ENCODE measurements around the gene LOXL1.
"Not testable (repeated sequence)": the region's sequence is repeated elsewhere in the genome, so short reads cannot be mapped to it uniquely, and the experiment has no call there.

DNA sequence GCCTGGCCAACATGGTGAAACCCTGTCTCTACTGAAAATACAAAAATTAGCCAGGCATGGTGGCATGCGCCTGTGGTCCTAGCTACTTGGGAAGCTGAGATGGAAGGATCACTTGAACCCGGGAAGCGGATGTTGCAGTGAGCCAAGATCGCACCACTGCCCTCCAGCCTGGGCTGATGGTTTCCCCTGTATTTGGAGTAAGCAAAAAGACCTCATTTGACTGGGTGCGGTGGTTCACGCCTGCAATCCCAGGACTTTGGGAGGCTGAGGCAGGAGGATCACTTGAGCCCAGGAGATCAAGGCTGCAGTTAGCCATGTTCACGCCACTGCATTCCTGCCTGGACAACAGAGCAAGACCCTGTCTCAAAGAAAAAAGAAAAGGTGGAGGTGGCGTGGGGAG, 12.3 kb downstream of the LOXL1 start:
- not testable (repeated sequence) for TF ChIP-seq PHF21A (IDR thresholded peaks at IDR 0.05; ENCODE audit: borderline replicate concordance, low read depth); KLF6 (CRISPR knock-in tag; IDR thresholded peaks at IDR 0.05; ENCODE audit: borderline replicate concordance); SNIP1 (IDR thresholded peaks at IDR 0.05; ENCODE audit: low read depth); MEF2D (tag; conservative IDR thresholded peaks at IDR 0.05; ENCODE audit: low read depth); ZNF431 (CRISPR knock-in tag; IDR thresholded peaks at IDR 0.05); SREBF2 (CRISPR knock-in tag; IDR thresholded peaks at IDR 0.05); FOXJ3 (CRISPR knock-in tag; IDR thresholded peaks at IDR 0.05); MYBL2 (IDR thresholded peaks at IDR 0.05; ENCODE audit: low read depth); MYBL2 (CRISPR knock-in tag; IDR thresholded peaks at IDR 0.05; ENCODE audit: borderline replicate concordance); POLR2AphosphoS5 (IDR thresholded peaks at IDR 0.05; ENCODE audit: control insufficient read depth, insufficient read depth, low read depth, low read length); ZNF354B (CRISPR knock-in tag; IDR thresholded peaks at IDR 0.05)
- TF ChIP-seq, protein P1, sequence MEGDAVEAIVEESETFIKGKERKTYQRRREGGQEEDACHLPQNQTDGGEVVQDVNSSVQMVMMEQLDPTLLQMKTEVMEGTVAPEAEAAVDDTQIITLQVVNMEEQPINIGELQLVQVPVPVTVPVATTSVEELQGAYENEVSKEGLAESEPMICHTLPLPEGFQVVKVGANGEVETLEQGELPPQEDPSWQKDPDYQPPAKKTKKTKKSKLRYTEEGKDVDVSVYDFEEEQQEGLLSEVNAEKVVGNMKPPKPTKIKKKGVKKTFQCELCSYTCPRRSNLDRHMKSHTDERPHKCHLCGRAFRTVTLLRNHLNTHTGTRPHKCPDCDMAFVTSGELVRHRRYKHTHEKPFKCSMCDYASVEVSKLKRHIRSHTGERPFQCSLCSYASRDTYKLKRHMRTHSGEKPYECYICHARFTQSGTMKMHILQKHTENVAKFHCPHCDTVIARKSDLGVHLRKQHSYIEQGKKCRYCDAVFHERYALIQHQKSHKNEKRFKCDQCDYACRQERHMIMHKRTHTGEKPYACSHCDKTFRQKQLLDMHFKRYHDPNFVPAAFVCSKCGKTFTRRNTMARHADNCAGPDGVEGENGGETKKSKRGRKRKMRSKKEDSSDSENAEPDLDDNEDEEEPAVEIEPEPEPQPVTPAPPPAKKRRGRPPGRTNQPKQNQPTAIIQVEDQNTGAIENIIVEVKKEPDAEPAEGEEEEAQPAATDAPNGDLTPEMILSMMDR (IDR thresholded peaks at IDR 0.05 in 2 of 3, conservative IDR thresholded peaks at IDR 0.05 in 1 of 3; ENCODE audit: insufficient read depth in 2 of 3, low read depth in 1 of 3, low read length in 3 of 3), result not testable (repeated sequence)
- TF ChIP-seq, protein P2, sequence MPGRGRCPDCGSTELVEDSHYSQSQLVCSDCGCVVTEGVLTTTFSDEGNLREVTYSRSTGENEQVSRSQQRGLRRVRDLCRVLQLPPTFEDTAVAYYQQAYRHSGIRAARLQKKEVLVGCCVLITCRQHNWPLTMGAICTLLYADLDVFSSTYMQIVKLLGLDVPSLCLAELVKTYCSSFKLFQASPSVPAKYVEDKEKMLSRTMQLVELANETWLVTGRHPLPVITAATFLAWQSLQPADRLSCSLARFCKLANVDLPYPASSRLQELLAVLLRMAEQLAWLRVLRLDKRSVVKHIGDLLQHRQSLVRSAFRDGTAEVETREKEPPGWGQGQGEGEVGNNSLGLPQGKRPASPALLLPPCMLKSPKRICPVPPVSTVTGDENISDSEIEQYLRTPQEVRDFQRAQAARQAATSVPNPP (IDR thresholded peaks at IDR 0.05; ENCODE audit: borderline replicate concordance, insufficient read depth, insufficient read length), result not testable (repeated sequence)

Data from K562 (cell line).